Adipocyte (in vitro differentiated cells): ENCODE measurements around the gene HHIP.
A peak's percentile ranks its signal among the peaks of the same experiment; 100 is the strongest.
"Not testable (repeated sequence)": the region's sequence is repeated elsewhere in the genome, so short reads cannot be mapped to it uniquely, and the experiment has no call there.

Experiments
- DNase-seq: peaks from one replicate; pipeline ENCODE4 v3.0.0-alpha.2; 2015; ENCODE audit warnings: low read depth
- H3K27me3 ChIP-seq: replicated peaks from 2 replicates; pipeline ENCODE4 v1.7.0; 2013; ENCODE audit warnings: mild to moderate bottlenecking, low read length, moderate library complexity; ENCODE audit not compliant: control insufficient read depth, insufficient read depth
- H3K36me3 ChIP-seq: 2 replicates; pipeline ENCODE4 v1.7.0; 2013; ENCODE audit warnings: low read length, mild to moderate bottlenecking, moderate library complexity; ENCODE audit not compliant: control insufficient read depth, insufficient read depth, severe bottlenecking
- H3K4me1 ChIP-seq: 2 replicates; pipeline ENCODE4 v1.7.0; 2013; ENCODE audit warnings: mild to moderate bottlenecking, low read length, moderate library complexity; ENCODE audit not compliant: control insufficient read depth, insufficient read depth
- H3K4me3 ChIP-seq: 2 replicates; pipeline ENCODE4 v1.7.0; 2013; ENCODE audit warnings: mild to moderate bottlenecking, low read length, moderate library complexity
- H3K9ac ChIP-seq: 2 replicates; pipeline ENCODE4 v1.7.0; 2013; ENCODE audit warnings: mild to moderate bottlenecking, low read length, moderate library complexity
- H3K9me3 ChIP-seq: 2 replicates; pipeline ENCODE4 v1.7.0; 2013; ENCODE audit warnings: mild to moderate bottlenecking, low read length, moderate library complexity; ENCODE audit not compliant: control insufficient read depth

HHIP gene

DNA sequence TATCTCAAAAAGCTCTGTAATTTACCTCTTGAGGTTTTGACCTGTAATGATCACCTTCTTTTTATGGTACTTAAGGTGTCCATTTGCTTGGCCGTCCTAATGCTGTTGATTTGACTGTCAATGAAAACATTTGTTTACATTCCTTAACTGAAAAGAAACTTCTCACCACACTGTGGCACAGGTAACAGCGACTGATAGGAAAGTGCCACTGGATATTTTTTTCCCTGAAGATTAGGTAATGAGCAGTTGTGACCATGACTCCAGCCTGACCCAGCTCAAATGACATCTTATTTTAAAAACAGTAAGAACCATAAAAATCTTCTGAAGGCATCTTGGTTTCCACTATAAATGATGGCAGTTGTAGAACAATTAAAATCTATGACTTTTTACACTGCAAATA, 87.6 kb downstream of the HHIP start:
- H3K36me3 ChIP-seq, result no peaks in the 10 kb centered on the region
- H3K9me3 ChIP-seq, result no peaks in the 10 kb centered on the region
- DNase-seq, result no peak
- H3K27me3 ChIP-seq, result no peaks in the 10 kb centered on the region
- no peak overlapping the region for H3K4me3 ChIP-seq
- H3K4me1 ChIP-seq, result peaks cover 7% of the 10 kb centered on the region
- no peak overlapping the region for H3K9ac ChIP-seq

DNA sequence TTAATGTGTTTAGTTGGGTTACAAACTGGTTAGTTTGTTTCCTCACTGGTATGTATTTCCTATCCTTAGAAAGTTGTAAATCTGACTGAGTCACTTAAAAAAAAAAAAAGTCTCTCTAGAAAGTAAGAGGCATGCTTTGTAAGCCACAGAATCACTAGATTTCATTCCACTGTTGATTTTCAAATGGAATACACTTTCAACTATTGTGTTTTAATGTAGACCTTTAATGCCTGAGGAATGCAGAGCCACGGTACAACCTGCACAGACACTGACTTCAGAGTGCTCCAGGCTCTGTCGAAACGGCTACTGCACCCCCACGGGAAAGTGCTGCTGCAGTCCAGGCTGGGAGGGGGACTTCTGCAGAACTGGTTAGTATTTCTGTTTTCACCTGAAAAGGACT, 88.6 kb downstream of the HHIP start:
- DNase-seq, result peak; percentile 56
- Histone ChIP-seq H3K4me1 (peaks cover 7% of the 10 kb centered on the region), H3K9ac (no peak overlapping the region), H3K4me3 (no peak overlapping the region), H3K9me3 (no peaks in the 10 kb centered on the region), H3K36me3 (no peaks in the 10 kb centered on the region), H3K27me3 (no peaks in the 10 kb centered on the region)

DNA sequence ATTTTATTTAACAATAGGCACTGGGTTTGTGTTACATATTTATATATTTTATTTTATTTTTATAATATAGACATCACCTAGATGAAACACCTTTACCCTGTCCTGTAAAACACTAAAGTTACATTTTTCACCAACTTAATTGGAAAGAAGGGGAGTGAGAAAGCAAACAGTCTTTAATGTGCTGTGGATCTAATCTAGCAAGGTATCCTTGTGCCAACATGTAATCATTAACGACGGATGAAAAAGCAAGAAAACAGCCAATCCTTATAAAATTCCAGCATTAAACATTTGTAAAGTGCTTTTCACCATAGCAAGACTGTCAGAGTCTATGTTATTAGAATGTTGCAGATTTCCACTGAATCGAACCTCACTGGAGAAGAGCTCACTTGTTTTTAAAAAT, 92.7 kb downstream of the HHIP start:
- Histone ChIP-seq H3K9ac (no peak overlapping the region), H3K27me3 (no peaks in the 10 kb centered on the region), H3K4me3 (no peak overlapping the region), H3K4me1 (peaks cover 7% of the 10 kb centered on the region), H3K9me3 (no peaks in the 10 kb centered on the region), H3K36me3 (no peaks in the 10 kb centered on the region)
- no peak for DNase-seq

DNA sequence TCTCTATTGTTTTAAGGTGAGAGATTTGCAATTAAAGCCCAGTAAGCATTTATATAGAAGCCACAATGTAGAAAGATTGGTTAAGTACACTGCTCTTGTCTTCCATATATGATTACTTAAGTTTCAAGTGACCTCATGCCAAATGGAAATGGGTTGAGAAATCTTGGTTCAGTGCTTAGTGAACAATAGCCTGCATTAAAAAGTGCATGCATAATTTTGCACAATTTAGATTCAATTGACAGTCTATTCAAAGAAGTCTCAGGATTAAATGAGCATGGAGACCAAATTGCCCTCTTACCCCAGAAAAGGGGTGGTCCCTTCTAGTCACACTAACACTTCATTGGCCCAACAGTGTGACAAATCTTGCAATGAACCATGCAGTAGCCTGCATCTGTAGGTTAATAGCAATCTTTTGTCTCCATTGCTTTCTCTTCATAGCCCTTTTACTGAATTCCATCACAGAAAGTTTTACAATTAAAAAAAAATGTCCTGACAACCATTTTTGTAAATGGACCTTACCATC, 93.6 kb downstream of the HHIP start:
- Histone ChIP-seq H3K9me3 (no peaks in the 10 kb centered on the region), H3K27me3 (no peaks in the 10 kb centered on the region), H3K9ac (no peak overlapping the region), H3K4me1 (peaks cover 1% of the 10 kb centered on the region), H3K36me3 (no peaks in the 10 kb centered on the region), H3K4me3 (no peak overlapping the region)
- no peak for DNase-seq

DNA sequence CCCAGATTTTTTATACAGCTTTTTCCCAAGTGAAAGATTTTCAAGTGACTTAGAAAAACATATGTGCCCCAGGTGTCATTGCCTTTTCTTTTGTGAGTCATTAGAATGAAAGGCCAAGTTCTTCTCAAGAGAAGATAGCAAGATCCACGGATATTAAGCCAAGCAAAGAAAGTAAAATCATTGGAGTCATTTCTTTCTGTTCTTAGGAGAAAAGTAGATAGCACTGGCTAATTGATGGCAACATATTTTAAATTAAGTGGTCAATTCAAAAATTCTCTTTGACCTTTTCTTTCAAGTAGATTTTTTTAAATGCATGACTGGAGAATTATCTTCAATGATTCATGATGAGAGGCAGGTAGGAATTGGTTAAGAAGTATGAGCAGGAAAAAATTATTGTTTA, 94.4 kb downstream of the HHIP start:
- no peaks in the 10 kb centered on the region for H3K4me1 ChIP-seq
- no peaks in the 10 kb centered on the region for H3K27me3 ChIP-seq
- no peak for DNase-seq

DNA sequence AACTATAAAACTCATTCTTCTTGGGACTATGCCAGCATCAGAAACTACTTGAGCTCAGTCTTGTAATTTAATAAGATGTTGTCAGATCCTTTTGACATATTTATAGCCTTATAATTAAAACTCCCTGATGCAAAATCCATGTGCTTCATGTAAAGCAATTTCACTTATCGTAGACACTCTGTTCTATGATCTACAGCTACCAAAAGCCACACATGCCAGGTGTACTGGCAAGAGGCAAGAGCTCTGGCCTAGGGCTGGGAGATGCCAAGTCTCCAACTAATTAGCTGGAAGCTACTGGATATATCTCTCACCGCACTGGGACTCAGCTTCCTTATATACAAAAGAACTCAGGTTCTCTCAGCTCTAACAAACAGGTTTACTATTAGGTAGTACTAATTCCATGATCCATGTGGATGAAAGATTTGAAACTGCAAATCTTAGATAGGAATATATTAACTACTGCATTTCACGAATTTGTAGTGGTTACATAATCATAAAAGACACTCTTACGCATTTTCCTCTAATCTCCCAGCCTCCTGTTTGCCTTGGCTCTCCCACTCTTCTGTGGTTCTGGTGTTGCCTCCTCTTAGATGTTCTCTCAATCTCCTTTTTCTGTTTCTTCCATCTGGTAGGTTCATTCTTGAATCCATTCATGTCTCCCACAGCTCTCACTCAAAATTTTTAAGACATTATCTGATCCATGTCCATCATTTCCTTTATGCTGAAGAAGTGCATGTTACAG, 103.0 kb downstream of the HHIP start:
- Histone ChIP-seq H3K27me3 (no peaks in the 10 kb centered on the region), H3K4me1 (no peaks in the 10 kb centered on the region), H3K9ac (no peak overlapping the region), H3K9me3 (no peaks in the 10 kb centered on the region), H3K4me3 (no peak overlapping the region), H3K36me3 (no peaks in the 10 kb centered on the region)
- DNase-seq, result no peak

More for the DNA sequence above, 94.4 kb downstream of the HHIP start:
- H3K4me3 ChIP-seq, result no peak overlapping the region
- no peak overlapping the region for H3K9ac ChIP-seq
- H3K36me3 ChIP-seq, result no peaks in the 10 kb centered on the region
- no peaks in the 10 kb centered on the region for H3K9me3 ChIP-seq

DNA sequence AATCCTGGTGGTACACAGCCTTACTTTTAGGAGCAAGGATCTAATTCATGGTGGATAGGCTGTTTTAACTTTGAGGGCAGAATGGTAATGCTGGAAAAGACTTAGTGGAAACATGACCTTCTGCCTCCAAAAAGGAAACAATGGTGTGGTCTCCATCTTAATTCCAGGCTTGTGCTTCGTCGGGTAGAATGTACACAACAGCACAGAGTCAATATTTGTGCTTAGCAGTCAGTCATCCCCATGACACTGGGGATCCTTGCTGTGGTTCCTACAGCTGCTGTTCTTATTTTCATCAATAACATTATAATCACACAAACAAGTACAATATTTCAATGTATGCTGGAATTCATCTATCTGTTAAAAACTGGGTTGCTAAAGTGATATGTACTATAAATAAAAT, 104.4 kb downstream of the HHIP start:
- Histone ChIP-seq H3K4me3 (no peak overlapping the region), H3K9me3 (no peaks in the 10 kb centered on the region), H3K27me3 (no peaks in the 10 kb centered on the region), H3K9ac (no peak overlapping the region), H3K36me3 (no peaks in the 10 kb centered on the region), H3K4me1 (no peaks in the 10 kb centered on the region)
- no peak for DNase-seq

DNA sequence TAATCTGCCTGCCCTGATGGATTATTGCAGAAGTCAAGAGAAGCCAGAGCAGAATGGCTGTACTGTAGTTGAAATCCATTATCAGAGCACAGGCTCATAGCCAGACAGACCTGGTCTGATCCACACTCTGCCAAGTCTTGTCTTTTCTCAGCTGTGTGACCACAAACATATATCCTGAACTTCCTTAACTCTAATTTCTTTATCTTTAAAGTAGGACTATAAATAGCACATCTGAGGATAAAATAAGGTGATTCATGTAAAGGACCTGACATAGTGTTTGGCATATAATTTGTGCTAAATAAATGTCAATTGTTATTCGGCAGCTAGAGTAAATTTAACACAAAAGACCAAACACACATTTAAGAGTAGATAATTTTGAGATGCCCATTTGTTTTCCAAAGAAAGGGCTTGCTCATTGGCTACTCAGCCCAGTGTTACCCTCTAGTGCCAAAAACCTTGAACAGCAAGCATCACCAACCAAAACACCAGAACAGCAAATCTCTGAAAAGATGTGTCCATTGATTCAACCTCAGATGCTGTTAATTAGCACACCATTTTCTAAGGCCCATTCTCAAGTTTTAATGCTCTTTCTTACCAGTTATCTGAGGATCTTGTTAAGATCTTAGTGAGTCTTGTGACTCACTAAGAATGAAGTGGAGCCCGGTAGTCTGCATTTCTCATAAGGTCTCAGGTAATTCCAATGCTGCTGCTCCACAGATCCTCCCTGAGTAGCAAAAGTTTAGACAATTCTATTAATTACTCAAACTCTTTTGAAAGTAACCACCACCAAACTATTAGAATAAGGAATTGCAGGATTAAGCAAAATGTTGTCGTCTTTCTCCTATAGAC, 108.8 kb downstream of the HHIP start:
- H3K9me3 ChIP-seq, result no peaks in the 10 kb centered on the region
- DNase-seq, result peak; percentile 56
- no peaks in the 10 kb centered on the region for H3K4me1 ChIP-seq

DNA sequence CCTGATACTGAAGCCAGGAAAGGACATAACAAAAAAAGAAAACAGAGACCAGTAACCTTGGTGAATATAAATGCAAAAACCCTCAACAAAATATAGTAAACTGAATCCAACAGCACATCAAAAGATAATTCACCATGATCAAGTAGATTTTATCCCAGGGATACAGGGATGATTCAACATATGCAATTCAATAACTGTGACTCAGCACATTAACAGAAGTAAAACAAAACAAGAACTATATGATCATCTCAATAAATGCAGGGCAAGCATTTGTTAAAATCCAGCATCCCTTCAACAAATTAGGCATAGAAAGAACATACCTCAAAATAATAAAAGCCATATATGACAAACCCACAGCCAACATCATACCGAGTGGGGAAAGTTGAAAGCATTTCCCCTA, 112.0 kb downstream of the HHIP start:
- DNase-seq, result no peak
- H3K4me3 ChIP-seq, result no peak overlapping the region
- no peaks in the 10 kb centered on the region for H3K36me3 ChIP-seq
- no peaks in the 10 kb centered on the region for H3K4me1 ChIP-seq
- no peaks in the 10 kb centered on the region for H3K27me3 ChIP-seq
- no peak overlapping the region for H3K9ac ChIP-seq
- H3K9me3 ChIP-seq, result no peaks in the 10 kb centered on the region

More for the DNA sequence above, 108.8 kb downstream of the HHIP start:
- Histone ChIP-seq H3K36me3 (no peaks in the 10 kb centered on the region), H3K27me3 (no peaks in the 10 kb centered on the region), H3K9ac (no peak overlapping the region), H3K4me3 (no peak overlapping the region)

DNA sequence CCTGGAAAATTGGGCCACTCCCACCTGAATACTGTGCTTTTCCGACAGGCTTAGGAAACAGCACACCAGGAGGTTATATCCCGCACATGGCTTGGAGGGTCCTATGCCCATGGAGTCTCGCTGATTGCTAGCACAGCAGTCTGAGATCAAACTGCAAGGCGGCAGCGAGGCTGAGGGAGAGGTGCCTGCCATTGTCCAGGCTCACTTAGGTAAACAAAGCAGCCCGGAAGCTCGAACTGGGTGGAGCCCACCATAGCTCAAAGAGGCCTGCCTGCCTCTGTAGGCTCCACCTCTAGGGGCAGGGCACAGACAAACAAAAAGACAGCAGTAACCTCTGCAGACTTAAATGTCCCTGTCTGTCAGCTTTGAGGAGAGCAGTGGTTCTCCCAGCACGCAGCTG, 122.9 kb downstream of the HHIP start:
- H3K9ac ChIP-seq, H3K4me3 ChIP-seq, H3K4me1 ChIP-seq, H3K9me3 ChIP-seq, DNase-seq, H3K36me3 ChIP-seq, H3K27me3 ChIP-seq: not testable (repeated sequence)

DNA sequence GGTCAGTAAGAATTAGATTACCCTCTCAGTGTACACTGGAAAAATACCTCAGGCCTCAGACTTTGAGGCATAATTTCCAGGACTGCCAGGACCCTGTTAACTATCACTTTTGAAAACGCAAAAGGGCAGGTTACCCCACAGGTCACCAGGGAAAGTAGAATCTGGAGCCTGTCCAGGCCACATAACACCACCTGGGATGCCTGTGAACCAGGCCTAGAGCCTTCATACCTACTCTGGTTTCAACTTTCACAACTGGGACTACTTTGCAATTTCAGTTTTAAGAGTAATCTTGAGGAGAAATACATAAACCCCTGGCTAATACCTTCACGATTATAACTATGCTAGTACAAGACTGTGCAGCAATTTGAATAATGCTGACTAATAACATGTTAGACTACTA, 132.4 kb downstream of the HHIP start:
- no peaks in the 10 kb centered on the region for H3K27me3 ChIP-seq
- no peaks in the 10 kb centered on the region for H3K4me1 ChIP-seq
- no peak for DNase-seq
- no peaks in the 10 kb centered on the region for H3K9me3 ChIP-seq
- no peak overlapping the region for H3K9ac ChIP-seq
- H3K4me3 ChIP-seq, result no peak overlapping the region
- H3K36me3 ChIP-seq, result no peaks in the 10 kb centered on the region
